ENCODE data around the gene GABPB1.

The GABPB1 gene

DNA sequence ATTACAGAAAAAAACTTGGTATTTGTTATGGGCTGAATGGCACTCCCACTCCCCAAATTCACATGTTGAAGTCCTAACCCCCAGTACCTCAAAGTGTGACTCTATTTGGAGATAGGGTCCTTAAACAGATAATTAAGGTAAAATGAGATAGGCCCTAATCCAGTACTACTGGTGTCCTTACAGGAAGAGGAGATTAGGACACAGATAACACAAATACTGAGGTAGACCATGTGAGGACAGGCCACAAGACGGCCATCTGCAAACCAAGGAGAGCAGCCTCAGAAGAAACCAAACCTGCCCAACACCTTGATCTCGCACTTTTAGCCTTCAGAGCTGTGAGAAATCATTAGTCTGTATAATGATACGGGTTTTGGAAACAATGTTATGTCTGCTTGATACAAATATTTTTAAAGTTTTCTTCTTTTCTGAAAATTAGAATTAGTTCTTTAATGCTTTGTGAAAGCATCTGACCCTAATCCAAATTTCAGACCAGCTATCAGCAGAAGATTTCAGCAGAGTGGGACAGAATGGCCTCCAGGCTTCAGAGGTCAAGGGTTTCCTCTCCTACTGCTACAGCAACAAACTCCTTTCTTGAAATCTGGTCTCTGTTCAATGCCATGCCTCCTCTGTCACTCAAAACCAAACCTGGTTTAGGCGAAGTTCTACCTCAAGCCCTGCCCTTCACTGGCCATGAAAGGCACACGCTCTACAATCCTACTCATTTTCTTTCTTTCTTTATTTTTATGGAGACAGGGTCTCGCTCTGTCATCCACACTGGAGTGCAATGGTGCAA lies 67.5 kb downstream of the GABPB1 start:
- no peaks in the 10 kb centered on the region for H3K27me3 ChIP-seq (replicated peaks)
- H3K27ac ChIP-seq, result no peak overlapping the region
- in situ Hi-C loops (cut with HindIII; ENCODE audit: low pct_ligation_motif_present, low sequenced_read_pairs), result no loop called here
- H3K36me3 ChIP-seq (replicated peaks), result peaks cover 5% of the 10 kb centered on the region
- no peak overlapping the region for H3K4me3 ChIP-seq (ENCODE audit: low read depth, low read length)
- DNase-seq, result no peak
- TF ChIP-seq, protein P1, sequence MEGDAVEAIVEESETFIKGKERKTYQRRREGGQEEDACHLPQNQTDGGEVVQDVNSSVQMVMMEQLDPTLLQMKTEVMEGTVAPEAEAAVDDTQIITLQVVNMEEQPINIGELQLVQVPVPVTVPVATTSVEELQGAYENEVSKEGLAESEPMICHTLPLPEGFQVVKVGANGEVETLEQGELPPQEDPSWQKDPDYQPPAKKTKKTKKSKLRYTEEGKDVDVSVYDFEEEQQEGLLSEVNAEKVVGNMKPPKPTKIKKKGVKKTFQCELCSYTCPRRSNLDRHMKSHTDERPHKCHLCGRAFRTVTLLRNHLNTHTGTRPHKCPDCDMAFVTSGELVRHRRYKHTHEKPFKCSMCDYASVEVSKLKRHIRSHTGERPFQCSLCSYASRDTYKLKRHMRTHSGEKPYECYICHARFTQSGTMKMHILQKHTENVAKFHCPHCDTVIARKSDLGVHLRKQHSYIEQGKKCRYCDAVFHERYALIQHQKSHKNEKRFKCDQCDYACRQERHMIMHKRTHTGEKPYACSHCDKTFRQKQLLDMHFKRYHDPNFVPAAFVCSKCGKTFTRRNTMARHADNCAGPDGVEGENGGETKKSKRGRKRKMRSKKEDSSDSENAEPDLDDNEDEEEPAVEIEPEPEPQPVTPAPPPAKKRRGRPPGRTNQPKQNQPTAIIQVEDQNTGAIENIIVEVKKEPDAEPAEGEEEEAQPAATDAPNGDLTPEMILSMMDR (IDR thresholded peaks at IDR 0.05; ENCODE audit: low read depth, low read length, missing control alignments), result no peak

DNA sequence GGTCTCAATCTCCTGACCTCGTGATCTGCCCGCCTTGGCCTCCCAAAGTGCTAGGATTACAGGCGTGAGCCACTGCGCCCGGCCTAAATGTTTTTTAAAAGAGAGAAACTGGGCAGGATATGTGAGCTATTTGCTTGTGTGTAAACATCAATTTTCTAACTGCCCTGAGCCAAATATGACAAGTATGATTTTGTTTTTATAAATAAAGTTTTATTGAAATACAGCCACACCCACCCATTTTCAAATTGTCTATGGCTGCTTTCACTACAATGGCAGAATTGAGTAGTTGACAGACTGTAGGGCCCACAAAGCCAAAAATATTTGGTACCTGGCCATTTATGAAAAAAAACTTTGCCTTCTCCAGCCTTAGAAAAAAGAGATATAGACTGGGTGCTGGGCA lies 73.6 kb downstream of the GABPB1 start:
- Histone ChIP-seq H3K4me3 (ENCODE audit: low read depth, low read length) (no peak overlapping the region), H3K27me3 (replicated peaks) (no peaks in the 10 kb centered on the region), H3K36me3 (replicated peaks) (no peaks in the 10 kb centered on the region), H3K27ac (no peak overlapping the region)
- no peak for DNase-seq
- in situ Hi-C loops (cut with HindIII; ENCODE audit: low pct_ligation_motif_present, low sequenced_read_pairs), result no loop called here
- TF ChIP-seq, protein P1 (IDR thresholded peaks at IDR 0.05; ENCODE audit: low read depth, low read length, missing control alignments), result no peak

DNA sequence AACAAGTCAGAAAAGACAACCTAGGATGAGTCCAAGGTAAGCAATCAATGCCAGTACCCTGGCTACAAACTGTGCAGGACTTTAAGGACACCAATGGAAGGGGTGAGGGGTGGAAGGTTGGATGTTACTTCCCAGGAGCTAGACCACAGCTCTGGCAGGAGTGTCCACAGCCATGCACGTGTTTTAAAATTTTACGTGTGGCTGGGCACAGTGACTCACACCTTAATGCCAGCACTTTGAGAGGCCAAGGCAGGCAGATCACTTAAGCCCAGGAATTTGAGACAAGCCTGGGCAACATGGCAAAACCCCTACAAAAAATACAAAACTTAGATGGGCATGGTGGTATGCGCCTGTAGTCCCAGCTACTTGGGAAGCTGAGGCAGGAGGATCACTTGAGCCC lies 74.7 kb downstream of the GABPB1 start:
- Histone ChIP-seq H3K27ac (no peak overlapping the region), H3K27me3 (replicated peaks) (no peaks in the 10 kb centered on the region), H3K4me3 (ENCODE audit: low read depth, low read length) (no peak overlapping the region), H3K36me3 (replicated peaks) (no peaks in the 10 kb centered on the region)
- in situ Hi-C loops (cut with HindIII; ENCODE audit: low pct_ligation_motif_present, low sequenced_read_pairs), result no loop called here
- no peak for DNase-seq
- TF ChIP-seq, protein P1 (IDR thresholded peaks at IDR 0.05; ENCODE audit: low read depth, low read length, missing control alignments), result no peak

DNA sequence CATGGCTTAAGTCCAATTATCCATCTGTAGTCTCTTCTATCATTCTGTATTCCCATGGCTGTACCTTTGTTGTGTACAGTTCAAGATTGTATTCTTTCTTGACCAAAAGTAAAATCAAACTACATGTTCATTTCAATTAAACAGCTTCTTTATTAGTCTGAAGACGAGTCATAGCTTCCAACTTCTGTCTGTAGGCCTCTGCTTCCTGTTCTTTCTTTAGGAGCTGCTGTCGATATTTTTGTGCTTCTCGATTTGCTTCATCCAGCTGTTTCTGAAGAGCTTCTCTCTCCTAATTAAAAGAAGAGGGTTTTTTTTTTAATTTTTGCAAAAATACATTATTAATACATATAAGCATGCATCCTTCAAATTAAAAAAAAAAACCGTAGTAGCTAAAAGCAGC lies 76.5 kb downstream of the GABPB1 start:
- in situ Hi-C loops (cut with HindIII; ENCODE audit: low pct_ligation_motif_present, low sequenced_read_pairs), result no loop called here
- H3K36me3 ChIP-seq (replicated peaks), result no peaks in the 10 kb centered on the region
- no peak overlapping the region for H3K4me3 ChIP-seq (ENCODE audit: low read depth, low read length)
- TF ChIP-seq, protein P1 (IDR thresholded peaks at IDR 0.05; ENCODE audit: low read depth, low read length, missing control alignments), result no peak
- no peaks in the 10 kb centered on the region for H3K27me3 ChIP-seq (replicated peaks)
- no peak overlapping the region for H3K27ac ChIP-seq
- DNase-seq, result no peak

DNA sequence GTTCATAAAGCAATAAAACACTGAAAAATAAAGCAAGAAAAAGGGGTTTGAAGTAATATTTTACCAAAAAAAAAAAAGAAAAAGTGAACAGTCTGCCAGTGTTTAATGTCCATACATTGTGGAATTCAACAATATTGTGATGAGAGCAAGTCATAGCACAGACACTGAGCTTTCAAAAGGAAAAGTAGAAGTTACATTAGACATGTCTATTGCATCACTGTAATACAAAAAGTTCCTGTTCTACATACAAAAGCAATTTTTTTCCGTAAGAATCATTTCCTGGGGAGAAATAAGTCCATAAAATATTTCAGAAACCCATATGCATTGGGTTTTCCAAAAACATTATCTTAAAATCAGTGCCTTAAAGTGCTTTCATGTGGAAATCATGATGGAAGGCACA lies 77.6 kb downstream of the GABPB1 start:
- no peaks in the 10 kb centered on the region for H3K36me3 ChIP-seq (replicated peaks)
- no peak overlapping the region for H3K27ac ChIP-seq
- in situ Hi-C loops (cut with HindIII; ENCODE audit: low pct_ligation_motif_present, low sequenced_read_pairs), result no loop called here
- no peaks in the 10 kb centered on the region for H3K27me3 ChIP-seq (replicated peaks)
- no peak overlapping the region for H3K4me3 ChIP-seq (ENCODE audit: low read depth, low read length)
- TF ChIP-seq, protein P1 (IDR thresholded peaks at IDR 0.05; ENCODE audit: low read depth, low read length, missing control alignments), result no peak
- no peak for DNase-seq

DNA sequence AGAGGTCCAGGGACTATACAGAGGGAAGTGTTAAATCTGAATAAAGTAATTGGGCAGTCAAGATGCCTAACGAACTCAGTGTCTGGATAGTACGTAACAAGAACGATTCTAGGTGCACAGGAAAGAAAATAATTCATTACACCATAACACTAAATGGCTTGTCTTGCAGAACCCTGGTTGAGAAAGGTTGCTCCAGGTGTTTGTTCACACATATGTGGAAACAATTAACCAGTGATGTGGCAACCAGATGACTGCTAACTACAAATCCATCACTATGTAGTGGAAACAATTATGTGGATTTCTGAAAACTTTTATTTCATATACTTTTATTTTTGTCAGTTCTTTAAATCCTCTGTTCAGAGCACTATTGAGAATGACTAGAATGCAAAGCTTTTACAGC lies 79.1 kb downstream of the GABPB1 start:
- in situ Hi-C loops (cut with HindIII; ENCODE audit: low pct_ligation_motif_present, low sequenced_read_pairs), result no loop called here
- TF ChIP-seq, protein P1 (IDR thresholded peaks at IDR 0.05; ENCODE audit: low read depth, low read length, missing control alignments), result no peak
- H3K4me3 ChIP-seq (ENCODE audit: low read depth, low read length), result no peak overlapping the region
- H3K27me3 ChIP-seq (replicated peaks), result no peaks in the 10 kb centered on the region
- no peak for DNase-seq
- no peaks in the 10 kb centered on the region for H3K36me3 ChIP-seq (replicated peaks)
- H3K27ac ChIP-seq, result no peak overlapping the region

All from brain microvascular endothelial cell (primary cell).